DND-41 (cell line): ENCODE data around the gene KIF3B.

ENCODE experiments used
- EZH2 ChIP-seq: IDR thresholded peaks from 3 replicates; pipeline ENCODE4 v1.6.1; 2012; ENCODE audit warnings: borderline replicate concordance, low read depth, mild to moderate bottlenecking, moderate library complexity, low read length, inconsistent platforms; ENCODE audit not compliant: severe bottlenecking
- TF ChIP-seq, protein P1 (sequence below): IDR thresholded peaks from 2 replicates; pipeline ENCODE4 v1.5.1; 2012; ENCODE audit warnings: borderline replicate concordance, low read length, moderate library complexity, mild to moderate bottlenecking; ENCODE audit not compliant: poor library complexity, severe bottlenecking; ENCODE audit errors: extremely low read depth

DNA sequence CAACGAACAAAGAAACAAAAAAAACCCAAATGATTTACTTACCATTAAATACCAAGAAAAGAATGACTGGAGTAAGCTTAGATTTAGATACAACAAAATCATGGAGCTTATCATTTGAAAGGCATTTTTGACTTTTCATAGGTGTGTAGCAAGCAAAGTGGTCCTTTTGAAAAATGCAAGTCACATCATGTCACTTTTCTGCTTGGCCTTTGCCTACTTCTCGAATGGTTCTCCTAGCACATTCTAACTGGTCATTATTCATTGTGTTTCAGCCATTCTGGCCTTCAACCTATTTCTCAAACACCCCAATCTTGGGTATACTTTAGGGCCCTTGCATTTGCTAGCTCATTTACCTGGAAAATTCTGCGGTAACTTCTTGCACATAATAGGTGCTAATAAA is 103.3 kb downstream of the KIF3B start:
- TF ChIP-seq, protein P1, sequence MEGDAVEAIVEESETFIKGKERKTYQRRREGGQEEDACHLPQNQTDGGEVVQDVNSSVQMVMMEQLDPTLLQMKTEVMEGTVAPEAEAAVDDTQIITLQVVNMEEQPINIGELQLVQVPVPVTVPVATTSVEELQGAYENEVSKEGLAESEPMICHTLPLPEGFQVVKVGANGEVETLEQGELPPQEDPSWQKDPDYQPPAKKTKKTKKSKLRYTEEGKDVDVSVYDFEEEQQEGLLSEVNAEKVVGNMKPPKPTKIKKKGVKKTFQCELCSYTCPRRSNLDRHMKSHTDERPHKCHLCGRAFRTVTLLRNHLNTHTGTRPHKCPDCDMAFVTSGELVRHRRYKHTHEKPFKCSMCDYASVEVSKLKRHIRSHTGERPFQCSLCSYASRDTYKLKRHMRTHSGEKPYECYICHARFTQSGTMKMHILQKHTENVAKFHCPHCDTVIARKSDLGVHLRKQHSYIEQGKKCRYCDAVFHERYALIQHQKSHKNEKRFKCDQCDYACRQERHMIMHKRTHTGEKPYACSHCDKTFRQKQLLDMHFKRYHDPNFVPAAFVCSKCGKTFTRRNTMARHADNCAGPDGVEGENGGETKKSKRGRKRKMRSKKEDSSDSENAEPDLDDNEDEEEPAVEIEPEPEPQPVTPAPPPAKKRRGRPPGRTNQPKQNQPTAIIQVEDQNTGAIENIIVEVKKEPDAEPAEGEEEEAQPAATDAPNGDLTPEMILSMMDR = no peak
- TF ChIP-seq EZH2 = no peak
